ENCODE measurements around the gene NIM1K. TPM values are rescaled to one million over a fixed set of nuclear protein-coding genes. Genes with fewer than 3 reads are reported as not detected.

Gene NIM1K
- total and polyA plus RNA-seq, 2 of the 13 experiments (the other 11 are each of a cell fraction or from before 2014, with no cell fraction given) = 0.04 TPM; not detected in 1

GRCh38 chr5:43192558-43193180 lies 644 bp downstream of the NIM1K start (continued):
- TF ChIP-seq ZFP91 (CRISPR knock-in tag; IDR thresholded peaks at IDR 0.05; ENCODE audit: borderline replicate concordance) (peak; percentile 57; the same call in 1 of the 2 replicates), ZBTB46 (CRISPR knock-in tag; IDR thresholded peaks at IDR 0.05; ENCODE audit: borderline replicate concordance) (no peak), ZNF687 (CRISPR knock-in tag; IDR thresholded peaks at IDR 0.05) (peak; percentile 15), ZNF800 (CRISPR knock-in tag; IDR thresholded peaks at IDR 0.05) (0 out of 2 replicates have a peak, but pooled peaks have one; percentile 78), ZNF501 (CRISPR knock-in tag; IDR thresholded peaks at IDR 0.05) (0 out of 2 replicates have a peak, but pooled peaks have one; percentile 4)
